SH-SY5Y (cell line): Measurements from ENCODE around the gene CCDC92B.

Source experiments
- GATA2 ChIP-seq: IDR thresholded peaks from 2 replicates; pipeline ENCODE4 v1.6.1; 2011; ENCODE audit warnings: mild to moderate bottlenecking, low read depth, low read length
- GATA3 ChIP-seq: IDR thresholded peaks from 2 replicates; pipeline ENCODE4 v1.6.1; 2011; ENCODE audit warnings: low read depth, mild to moderate bottlenecking, low read length, moderate library complexity

DNA sequence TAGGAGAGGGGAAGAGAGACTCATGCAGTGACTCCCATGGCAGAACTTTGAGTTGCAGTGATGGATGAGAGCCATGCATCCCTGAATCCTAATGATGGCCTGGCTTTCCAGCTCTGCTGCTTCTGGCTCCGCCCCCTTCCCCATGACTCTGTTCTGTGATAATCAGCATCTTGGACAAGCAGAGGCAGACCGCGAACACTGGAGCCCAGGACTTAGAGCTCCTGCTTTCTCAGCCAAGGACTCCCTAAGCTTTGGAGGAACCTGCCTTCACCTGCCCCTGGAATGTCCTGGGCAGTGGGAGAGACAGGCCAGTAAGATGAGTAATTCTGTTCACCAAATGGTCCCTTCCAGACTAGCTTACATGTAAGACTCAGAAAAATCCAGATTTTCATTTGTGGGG is 12.5 kb downstream of the CCDC92B start:
- TF ChIP-seq GATA3 (no peak), GATA2 (no peak)
